Measurements from ENCODE around the gene AFAP1.

Gene AFAP1

GRCh38 chr4:7826176-7826908, 113.3 kb downstream of the AFAP1 start:
- no peak for DNase-seq (ENCODE audit: low read depth in 1 of 2, low spot score in 1 of 2)

- DNase-seq (ENCODE audit: low read depth in 1 of 2, low spot score in 1 of 2): no peak
Measured at GRCh38 chr4:7824218-7824617, 115.4 kb downstream of the AFAP1 start.

- no peak for DNase-seq (ENCODE audit: low read depth in 1 of 2, low spot score in 1 of 2)
Measured at GRCh38 chr4:7823416-7823824, 116.2 kb downstream of the AFAP1 start.

GRCh38 chr4:7822877-7823276, 116.8 kb downstream of the AFAP1 start:
- DNase-seq (ENCODE audit: low read depth in 1 of 2, low spot score in 1 of 2): no peak

GRCh38 chr4:7822137-7822505, 117.5 kb downstream of the AFAP1 start:
- DNase-seq (ENCODE audit: low read depth in 1 of 2, low spot score in 1 of 2): no peak

- DNase-seq (ENCODE audit: low read depth in 1 of 2, low spot score in 1 of 2): no peak
Measured at GRCh38 chr4:7821245-7822136, 118.2 kb downstream of the AFAP1 start.

- DNase-seq (ENCODE audit: low read depth in 1 of 2, low spot score in 1 of 2): no peak
Measured at GRCh38 chr4:7820031-7820818, 119.4 kb downstream of the AFAP1 start.

GRCh38 chr4:7819446-7819845, 120.2 kb downstream of the AFAP1 start:
- no peak for DNase-seq (ENCODE audit: low read depth in 1 of 2, low spot score in 1 of 2)

GRCh38 chr4:7818399-7818911, 121.2 kb downstream of the AFAP1 start:
- DNase-seq (ENCODE audit: low read depth in 1 of 2, low spot score in 1 of 2): no peak

GRCh38 chr4:7817877-7818398, 121.7 kb downstream of the AFAP1 start:
- no peak for DNase-seq (ENCODE audit: low read depth in 1 of 2, low spot score in 1 of 2)

GRCh38 chr4:7816771-7817170, 122.9 kb downstream of the AFAP1 start:
- DNase-seq (ENCODE audit: low read depth in 1 of 2, low spot score in 1 of 2): no peak

GRCh38 chr4:7815981-7816380, 123.7 kb downstream of the AFAP1 start:
- no peak for DNase-seq (ENCODE audit: low read depth in 1 of 2, low spot score in 1 of 2)

- no peak for DNase-seq (ENCODE audit: low read depth in 1 of 2, low spot score in 1 of 2)
Measured at GRCh38 chr4:7815562-7815961, 124.1 kb downstream of the AFAP1 start.

GRCh38 chr4:7814451-7814850, 125.2 kb downstream of the AFAP1 start:
- no peak for DNase-seq (ENCODE audit: low read depth in 1 of 2, low spot score in 1 of 2)

- DNase-seq (ENCODE audit: low read depth in 1 of 2, low spot score in 1 of 2): no peak
Measured at GRCh38 chr4:7813674-7814073, 126.0 kb downstream of the AFAP1 start.

GRCh38 chr4:7812921-7813320, 126.7 kb downstream of the AFAP1 start:
- DNase-seq (ENCODE audit: low read depth in 1 of 2, low spot score in 1 of 2): no peak

GRCh38 chr4:7812231-7812857, 127.3 kb downstream of the AFAP1 start:
- DNase-seq (ENCODE audit: low read depth in 1 of 2, low spot score in 1 of 2): no peak

GRCh38 chr4:7811536-7812191, 128.0 kb downstream of the AFAP1 start:
- no peak for DNase-seq (ENCODE audit: low read depth in 1 of 2, low spot score in 1 of 2)

GRCh38 chr4:7810783-7811535, 128.7 kb downstream of the AFAP1 start:
- no peak for DNase-seq (ENCODE audit: low read depth in 1 of 2, low spot score in 1 of 2)
